NOMO-1 treated with dmso at 0.1 percent for 144 hours (cell line): Measurements from ENCODE around the gene CDR2.
"Not testable (repeated sequence)": the region's sequence is repeated elsewhere in the genome, so short reads cannot be mapped to it uniquely, and the experiment has no call there.

Experiments used
- DNase-seq: peaks from one replicate; lab custom pipeline; 2025; ENCODE audit not compliant: unreplicated experiment; lab: John Stamatoyannopoulos, UW

Gene CDR2

DNA sequence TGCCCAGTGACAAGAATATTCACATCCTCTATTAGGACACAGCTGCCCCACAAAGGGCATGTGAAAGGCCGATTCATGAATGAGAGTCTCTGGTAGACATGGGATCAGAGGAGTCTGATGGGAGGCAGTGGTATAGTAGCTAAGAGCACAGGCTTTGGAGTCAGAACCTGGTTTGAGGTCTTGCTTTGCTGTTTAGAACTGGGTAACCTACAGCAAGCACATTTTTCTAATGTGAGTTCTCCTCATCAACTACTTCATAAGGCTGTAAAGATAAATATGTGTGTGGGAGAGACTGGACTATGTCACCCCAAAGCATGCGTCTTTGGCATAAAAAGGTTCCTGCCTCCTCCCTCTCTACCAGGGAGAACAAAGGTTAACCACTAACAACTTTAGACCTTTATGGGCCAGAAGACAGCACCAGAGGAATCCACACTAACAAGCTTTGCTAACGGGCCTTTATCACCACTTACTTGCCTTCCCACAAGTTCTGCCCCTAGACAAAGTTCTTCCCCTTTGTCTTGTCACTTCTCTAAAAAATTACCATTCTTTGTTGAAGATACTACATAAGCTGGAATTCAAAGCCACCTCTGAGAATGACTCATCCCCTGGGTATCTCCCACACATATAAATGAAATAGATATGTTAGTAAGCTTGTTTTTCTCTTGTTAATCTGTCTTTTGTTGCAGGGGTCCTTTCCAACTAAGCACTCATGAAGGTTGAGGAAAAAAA is 21.1 kb downstream of the CDR2 start:
- DNase-seq, result peak; percentile 80

DNA sequence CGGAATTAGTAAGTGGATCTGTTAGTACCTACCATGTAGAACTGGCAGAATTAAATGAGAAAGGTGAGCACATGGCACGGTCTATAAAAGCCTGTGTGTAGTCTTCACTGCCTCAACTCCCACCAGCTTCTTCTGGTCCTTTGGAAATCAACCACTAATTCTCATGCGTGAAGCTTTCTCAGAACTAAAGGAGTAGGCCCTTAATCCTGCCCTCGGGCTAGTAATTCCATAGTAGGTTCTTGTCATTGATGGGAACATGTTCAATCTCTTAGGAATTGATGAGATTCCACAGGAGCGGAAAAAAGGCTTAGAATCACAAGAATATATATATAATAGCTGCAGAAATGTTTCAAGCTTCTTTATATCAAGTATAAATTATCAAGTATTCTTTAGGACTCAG is 21.7 kb downstream of the CDR2 start:
- DNase-seq, result no peak

DNA sequence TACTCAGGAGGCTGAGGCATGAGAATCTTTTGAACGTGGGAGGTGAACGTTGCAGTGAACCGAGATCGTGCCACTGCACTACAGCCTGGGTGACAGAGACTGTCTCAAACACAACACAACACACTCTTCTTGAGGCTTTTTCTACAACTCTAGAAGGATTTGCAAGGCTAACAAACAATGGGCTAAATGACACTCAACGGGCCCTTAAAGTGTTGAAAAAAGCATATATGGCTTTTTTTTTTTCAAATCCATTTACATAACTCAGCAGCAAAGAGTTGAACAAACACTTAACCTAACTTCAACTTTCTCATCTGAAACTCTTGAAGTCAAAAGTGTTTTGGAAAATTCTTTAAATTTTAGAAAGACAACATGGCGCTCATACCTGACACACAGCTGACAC is 22.3 kb downstream of the CDR2 start:
- DNase-seq, result no peak

DNA sequence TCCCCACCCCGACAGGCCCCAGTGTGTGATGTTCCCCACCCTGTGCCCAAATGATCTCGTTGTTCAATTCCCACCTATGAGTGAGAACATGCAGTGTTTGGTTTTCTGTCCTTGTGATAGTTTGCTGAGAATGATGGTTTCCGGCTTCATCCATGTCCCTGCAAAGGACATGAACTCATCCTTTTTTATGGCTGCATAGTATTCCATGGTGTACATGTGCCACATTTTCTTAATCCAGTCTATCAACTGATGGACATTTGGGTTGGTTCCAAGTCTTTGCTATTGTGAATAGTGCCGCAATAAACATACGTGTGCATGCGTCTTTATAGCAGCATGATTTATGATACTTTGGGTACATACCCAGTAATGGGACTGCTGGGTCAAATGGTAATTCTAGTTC is 23.4 kb downstream of the CDR2 start:
- not testable (repeated sequence) for DNase-seq

DNA sequence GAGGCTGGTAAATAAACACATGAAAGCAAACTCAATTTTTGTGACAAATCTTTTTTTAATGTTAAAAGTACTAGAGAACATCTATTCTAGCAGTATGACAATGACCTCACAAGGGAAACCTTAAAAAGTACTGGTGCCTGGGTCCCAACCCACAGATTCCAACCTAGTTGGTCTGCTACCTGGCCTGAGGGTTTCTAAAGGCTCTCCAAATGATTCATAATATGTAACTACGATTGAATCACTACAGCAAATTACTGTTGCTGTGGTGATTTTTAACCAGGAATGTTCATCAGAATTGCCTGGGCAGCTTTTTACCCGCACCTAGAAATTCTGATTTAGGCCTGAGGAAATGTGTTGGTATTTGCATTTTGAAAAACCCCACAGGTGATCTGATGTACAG is 26.1 kb downstream of the CDR2 start:
- no peak for DNase-seq

DNA sequence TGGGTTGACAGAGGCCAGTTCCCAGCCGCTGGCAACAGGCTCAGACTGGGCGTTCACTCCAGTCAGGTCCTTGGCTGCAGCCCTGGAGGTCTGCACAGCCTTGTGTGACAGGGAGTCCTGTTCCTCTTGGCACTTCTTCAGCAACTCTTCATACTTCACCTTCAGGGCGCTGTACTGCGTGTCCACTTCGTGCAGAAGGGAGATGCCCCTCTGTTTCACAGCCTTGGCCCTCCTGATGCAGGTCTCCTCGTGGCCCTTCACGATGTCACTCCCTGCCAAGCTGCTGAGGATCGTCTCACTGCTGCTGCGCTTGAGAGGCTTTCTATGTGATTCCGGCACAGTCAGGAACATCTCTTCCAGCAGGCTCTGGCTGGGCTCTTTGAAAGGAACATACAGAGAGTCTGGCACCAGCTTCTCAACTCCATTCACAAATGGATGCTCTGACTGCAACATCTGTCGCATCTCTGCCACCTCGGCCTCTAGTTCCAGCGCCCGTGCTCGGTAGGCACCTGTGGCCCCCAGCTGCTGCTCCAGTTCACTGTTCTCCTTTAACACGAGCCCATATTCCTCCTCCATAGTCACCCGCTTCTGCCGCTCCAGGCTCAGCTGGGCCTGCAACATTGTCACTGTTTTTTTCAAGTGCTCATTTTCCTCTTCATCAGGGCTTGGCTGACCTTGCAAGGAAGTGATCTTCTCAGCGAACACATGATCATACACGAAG is 27.2 kb downstream of the CDR2 start:
- DNase-seq, result no peak

DNA sequence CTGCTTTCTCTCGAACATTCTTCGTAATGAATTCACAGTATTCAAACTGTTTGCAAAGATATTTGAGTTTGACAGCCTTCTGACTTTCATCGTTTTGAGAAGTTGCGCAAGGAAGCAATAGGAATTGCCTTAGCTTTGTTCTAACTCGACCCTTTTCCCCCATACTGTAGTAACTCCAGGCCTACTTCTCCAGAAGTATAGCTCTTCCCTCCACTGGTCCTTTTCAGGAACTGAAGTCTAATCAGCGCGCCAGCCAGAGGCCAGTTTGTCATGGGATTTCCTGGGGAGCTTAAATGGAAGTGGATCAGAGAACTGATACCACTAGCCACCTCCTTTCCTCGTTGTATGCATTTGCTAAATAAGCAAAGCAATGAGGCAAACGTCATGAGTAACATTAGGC is 27.9 kb downstream of the CDR2 start:
- DNase-seq, result no peak

DNA sequence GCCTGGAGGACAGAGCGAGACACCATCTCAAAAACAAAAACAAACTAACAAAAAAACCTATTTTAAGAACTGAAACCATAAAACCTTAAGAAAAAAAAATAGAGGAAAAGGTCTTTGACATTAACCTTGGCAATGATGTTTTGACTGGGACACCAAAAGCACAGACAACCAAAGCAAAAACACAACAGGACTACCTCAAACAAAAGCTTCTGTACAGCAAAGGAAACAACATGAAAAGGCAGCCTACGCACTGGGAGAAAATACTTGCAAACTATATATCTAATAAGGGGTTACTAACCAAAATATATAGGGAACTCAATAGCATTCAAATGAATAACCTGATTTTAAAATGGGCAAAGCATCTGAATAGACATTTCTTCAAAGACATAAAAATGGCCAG is 32.3 kb downstream of the CDR2 start:
- DNase-seq, result no peak

DNA sequence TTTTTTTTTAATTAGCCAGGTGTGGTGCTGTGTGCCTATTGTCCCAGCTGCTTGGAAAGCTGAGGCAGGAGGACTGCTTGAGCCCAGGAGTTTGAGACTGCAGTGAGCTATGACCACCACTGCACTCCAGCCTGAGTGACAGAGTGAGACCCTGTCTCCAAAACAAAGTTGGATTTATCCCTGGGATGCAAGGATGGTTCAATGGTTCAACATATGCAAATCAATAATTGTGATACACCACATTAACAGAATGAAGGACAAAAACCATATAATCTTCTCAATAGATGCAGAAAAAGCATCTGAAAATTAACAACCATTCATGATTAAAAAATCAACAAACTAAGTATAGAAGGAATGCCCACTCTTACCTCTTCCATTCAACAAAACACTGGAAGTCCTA is 33.5 kb downstream of the CDR2 start:
- DNase-seq, result no peak

DNA sequence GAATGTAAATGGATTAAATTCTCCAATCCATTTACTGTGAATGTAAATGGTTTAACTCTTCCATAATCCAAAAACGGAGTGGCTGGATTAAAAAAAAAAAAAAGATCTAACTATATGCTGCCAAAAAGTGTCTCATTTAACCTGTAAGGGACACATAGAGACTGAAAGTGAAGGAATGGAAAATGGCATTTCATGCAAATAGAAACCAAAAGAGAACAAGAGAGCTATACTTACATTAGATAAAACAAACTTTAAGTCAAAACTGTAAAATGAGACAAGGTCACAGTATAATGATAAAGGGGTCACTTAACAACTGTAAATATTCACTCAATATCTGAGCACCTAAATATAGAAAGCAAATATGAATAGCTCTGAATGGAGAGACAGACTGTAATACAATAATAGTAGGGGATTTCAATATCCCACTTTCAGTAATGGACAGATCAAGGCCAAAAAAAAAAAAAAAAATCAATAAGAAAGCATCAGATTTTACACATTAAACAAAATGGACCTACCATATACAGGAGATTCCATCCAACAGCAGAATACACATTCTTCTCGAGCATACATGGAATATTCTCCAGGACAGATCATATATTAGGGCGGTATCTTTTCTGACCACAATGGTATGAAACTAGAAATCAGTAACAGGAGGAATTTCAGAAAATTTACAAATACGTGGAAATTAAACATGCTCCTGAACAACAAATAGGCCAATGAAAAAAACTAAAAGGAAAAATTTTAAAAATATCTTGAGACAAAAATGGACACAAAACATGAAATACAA is 36.4 kb downstream of the CDR2 start:
- no peak for DNase-seq

DNA sequence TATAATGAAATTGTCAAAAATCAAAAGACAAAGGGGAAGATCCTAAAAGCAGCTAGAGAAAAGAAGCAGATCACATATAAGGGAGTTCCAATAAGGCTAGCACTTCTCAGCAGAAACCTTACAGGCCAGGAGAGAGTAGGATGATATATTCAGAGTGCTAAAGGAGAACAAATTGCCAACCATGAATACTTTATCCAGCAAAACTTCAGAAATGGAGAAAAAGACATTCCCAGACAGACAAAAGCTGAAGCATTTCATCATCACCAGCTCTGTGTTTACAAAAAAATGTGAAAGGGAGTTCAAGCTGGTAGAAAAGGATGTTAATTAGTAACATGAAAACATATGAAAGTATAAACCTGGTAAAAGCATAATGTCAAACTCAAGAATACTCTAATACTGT is 37.4 kb downstream of the CDR2 start:
- DNase-seq, result no peak

DNA sequence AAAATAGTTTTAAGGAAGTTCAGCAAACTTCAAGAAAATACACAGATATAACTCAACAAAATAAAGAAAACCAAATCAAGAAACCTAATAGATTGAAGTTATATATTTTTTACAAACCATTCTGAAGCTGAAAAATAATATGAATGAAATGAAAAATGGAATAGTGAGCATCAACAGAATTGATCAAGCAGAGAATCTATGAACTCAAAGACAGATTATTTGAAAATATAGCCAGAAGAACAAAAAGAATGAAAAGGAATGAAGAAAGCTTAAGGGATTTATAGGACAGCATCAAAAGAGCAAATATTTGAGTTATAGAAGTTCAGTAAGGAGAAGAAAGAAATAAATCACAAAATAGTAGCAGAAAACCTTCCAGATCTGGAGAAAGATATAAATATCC is 37.8 kb downstream of the CDR2 start:
- DNase-seq, result no peak

DNA sequence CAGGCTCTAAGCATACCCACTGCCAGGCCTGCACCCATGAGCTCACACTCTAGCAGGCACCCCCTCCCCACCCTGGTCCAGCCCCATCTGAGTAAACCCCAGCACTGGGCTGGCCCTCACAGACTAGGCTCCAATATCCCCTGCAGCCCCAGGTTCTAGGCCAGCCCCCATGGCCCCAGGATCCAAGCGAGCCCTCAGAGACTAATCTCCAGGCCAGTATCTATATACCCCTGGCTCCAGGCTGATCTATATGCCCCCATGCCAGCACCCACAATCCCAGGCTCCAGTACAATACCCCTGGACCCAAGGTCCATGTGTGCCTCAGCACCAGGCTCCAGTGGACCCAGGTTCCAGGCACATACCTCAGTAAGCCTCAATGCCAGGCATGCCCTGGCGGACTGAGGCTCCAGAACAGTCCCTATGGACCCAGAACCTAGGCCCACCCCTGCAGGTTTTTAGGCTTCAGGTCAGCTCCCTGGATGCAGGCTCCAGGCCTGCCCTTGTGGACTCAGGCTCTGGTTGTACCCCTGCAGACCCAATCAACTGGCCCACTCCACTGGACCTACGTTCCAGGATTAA is 38.7 kb downstream of the CDR2 start:
- DNase-seq, result no peak

DNA sequence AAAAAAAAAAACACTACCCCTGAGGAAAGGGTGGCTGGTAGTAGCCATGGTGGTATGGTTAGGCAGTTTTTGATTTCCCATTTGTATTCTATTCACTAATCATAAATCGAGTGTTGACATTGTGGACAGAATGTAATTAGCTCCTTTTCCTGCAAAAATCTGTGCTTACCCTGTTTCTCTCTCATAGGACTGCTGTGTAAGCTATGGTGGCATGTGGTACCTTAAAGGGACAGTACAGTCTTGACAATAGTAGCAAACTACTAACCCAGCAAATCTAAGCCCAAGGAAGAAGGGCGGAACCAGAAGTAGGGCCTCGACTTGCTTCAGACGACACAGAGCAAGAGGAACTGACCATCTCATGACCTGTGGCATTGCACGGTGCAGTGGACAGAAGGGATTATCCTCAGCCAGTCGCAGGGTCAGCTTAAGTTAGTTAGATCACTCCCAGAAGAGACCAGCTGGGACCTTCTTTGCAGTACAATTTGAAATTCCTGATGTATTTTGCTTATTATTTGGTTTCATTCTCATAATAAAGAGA is 40.9 kb downstream of the CDR2 start:
- DNase-seq, result no peak

DNA sequence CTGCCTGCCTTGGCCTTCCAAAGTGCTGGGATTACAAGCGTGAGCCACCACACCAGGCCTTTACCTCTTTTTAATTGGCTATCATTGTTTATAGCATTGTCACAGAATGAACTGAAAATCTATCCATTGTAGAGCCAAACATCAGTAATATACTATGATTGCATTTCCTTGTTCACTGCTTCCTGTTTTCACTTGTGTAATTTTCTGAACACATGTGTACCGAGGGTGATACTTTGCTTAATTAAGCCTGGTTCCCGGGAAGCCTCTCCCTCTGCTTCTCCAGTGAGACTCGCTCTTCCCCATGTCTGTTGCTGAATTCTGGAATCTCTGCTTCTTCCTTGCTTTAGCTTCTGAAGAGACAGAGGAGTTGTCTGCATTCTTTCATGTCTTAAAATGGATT is 44.1 kb downstream of the CDR2 start:
- DNase-seq, result no peak

DNA sequence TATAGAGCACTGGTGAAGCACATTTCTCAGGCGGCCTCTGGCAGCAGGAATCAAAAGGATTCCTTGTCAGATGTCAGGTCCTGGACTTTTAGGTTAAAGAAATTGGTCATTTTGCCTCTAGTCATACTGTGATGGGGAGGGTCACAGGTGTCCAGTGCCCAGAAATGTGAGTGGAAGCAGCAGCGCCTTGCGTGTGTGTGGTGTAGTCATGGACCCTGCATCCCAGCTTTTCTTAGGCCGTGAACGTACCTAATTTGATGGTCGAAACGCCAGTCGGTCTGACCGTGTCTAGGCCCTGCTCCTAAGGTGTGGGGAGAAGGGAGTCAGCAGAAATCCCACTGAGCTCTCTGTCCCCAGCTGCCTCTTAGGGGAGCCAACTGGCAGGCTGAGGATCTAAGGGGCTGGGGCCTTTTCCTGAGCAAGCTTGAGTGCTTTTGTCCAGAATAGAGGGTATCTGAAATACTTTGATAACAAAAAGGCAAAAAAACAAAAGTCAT is 45.2 kb downstream of the CDR2 start:
- DNase-seq, result no peak

DNA sequence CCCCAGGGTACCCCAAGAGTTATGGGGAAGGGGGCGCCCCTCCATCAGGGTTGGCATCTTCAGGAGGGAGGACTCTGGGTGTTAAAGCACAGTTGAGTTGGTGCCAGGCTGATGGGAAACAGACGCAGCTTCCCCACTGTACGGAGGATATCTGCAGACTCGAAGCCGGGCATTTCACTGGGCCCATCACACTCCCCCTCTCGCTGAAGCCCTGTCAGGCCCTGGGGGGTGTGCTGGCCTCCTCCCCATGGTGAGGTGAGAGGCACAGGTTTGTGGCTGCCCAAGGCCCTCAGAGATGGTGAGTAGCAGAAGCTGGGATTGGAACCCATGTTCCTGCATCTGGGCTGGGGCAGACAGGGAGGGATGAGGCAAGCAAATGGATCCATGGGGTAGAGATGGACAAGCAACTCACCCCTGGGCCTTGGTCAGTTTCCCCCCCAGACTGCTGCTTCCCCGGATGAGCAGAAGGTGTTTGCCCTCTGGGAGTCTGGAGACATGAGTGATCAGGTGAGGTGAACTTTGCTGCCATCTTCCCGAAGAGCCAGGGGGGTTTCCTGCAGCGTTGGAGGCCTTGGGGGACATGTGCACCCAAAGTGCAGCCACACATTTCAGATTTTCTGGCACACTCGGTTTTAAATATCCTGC is 46.2 kb downstream of the CDR2 start:
- DNase-seq, result no peak

DNA sequence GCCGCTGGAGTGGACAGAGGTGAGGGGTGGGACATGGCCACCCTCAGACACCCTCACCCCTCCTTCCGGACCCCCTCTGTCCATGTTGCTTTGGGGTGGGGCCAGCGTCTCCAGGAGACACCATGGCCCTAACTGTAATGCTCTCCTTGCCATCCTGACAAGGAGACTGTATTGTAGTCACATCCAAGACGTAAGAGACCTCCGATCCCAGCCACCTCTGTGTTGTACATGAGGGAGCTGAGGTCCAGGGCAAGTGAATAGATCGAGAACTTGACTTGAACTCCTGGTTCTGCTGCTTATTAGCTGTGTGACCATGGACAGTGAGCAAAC is 47.0 kb downstream of the CDR2 start:
- DNase-seq, result no peak

DNA sequence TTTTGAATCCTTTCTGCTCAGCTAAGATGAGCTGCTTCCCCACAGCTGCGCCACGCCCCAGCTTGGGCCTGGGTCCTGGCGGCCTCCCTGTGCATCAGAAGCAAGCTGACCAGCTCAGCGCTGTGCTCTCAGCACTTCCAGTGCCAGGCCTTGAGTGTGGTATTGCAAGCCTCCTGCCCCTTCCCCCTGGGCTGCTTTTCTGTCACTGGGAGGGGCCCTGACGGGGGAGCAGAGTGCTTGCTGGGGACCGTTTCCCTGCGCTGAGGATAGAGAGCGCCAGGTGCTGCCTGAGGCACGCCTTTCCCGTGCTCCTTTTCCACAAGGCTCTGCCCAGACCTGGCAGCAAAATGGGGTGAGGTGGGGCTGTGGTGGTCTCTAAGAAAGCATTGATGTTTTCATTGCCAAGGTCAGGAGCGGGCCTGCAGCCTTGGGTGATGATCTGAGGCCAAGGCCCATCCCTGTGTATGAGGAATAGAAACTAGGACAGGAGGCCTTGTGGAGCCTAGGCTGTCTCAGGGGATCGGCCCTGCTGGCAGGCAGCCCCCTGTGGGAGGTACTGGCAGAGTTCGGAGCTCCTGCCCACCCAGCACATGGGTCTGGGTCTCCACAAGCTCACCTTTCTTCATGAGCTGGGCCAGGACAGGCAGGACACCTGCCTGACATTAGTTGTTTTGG is 47.5 kb downstream of the CDR2 start:
- no peak for DNase-seq

DNA sequence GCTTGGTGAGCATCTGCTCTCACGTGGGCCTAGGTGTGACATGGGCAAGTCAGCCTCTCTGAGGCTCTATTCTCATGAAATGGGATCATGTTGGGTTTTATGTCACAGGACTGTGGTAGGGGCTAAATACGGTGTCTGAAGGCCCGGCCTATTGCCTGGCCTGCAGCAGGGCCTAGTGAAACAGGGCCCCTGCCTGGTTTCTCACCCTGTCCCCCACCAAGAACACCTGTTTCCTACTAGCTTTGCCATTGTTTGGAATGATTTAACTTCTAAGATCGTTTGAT is 48.1 kb downstream of the CDR2 start:
- no peak for DNase-seq
